Body of pancreas (tissue), 4 donors: ENCODE data around the gene CCDC121.

Experiments
- CTCF ChIP-seq, 7 experiments: fragments of 450-650 bp in 4 of 7; fragments of 200-600 bp in 3 of 7; sonication (generic) in 3 of 7; IDR thresholded peaks; one replicate each; pipeline ENCODE4 v1.5.1; 2016 to 2019; ENCODE audit warnings: antibody characterized with exemption in 7 of 7
- POLR2A ChIP-seq, 3 donors: fragments of 450-650 bp; IDR thresholded peaks; one replicate each; pipeline ENCODE4 v1.6.1; 2016; ENCODE audit warnings: antibody characterized with exemption in 3 of 3, mild to moderate bottlenecking in 2 of 3

- TF ChIP-seq CTCF (IDR thresholded peaks at IDR 0.05) (no peak), POLR2A (IDR thresholded peaks at IDR 0.05) (no peak)
Measured at GRCh38 chr2:27672723-27673486, 44.1 kb upstream of the CCDC121 start.
